ENCODE measurements around the gene PNPLA8. TPM values are rescaled to one million over a fixed set of nuclear protein-coding genes. Genes with fewer than 3 reads are reported as not detected.

The PNPLA8 gene
- total and polyA plus RNA-seq, 2 of the 4 experiments (the other 2 are of a cell fraction), result 7.0 to 14.5 TPM

GRCh38 chr7:108479118-108479517 is 46.8 kb downstream of the PNPLA8 start:
- H3K27me3 ChIP-seq (ENCODE audit: control insufficient read depth, insufficient read depth, low read length), result no peaks in the 10 kb centered on the region
- H2BK20ac ChIP-seq (ENCODE audit: low read depth, low read length), result no peak overlapping the region
- H2BK15ac ChIP-seq (ENCODE audit: low read depth, low read length), result no peak overlapping the region
- ATAC-seq (ENCODE audit: low read depth), result no peak
- H3K36me3 ChIP-seq (ENCODE audit: control insufficient read depth, insufficient read depth, low read length), result peaks cover 8% of the 10 kb centered on the region
- H3K14ac ChIP-seq (replicated peaks; ENCODE audit: low read depth, low read length), result no peak overlapping the region
- H3K9ac ChIP-seq (ENCODE audit: low read depth, low read length), result no peak overlapping the region
- no peaks in the 10 kb centered on the region for H3K9me3 ChIP-seq (ENCODE audit: control insufficient read depth, insufficient read depth, low read length)
- no peak overlapping the region for H3K4ac ChIP-seq (ENCODE audit: low read depth, low read length)
- H3K79me1 ChIP-seq (ENCODE audit: low read depth in 1 of 2, low read length in 2 of 2), result no peaks in the 10 kb centered on the region; a peak in 1 of 4 replicates
- H3K23ac ChIP-seq (ENCODE audit: low read depth, low read length), result no peak overlapping the region
- H3K9me1 ChIP-seq (ENCODE audit: insufficient read depth, low read length), result 0 out of 2 replicates have a peak, but pooled peaks cover 7% of the 10 kb centered on the region
- no peak overlapping the region for H3K27ac ChIP-seq (ENCODE audit: insufficient read depth, low read length)
- no peak overlapping the region for H3K4me3 ChIP-seq (ENCODE audit: insufficient read depth, low read depth, low read length)
- H4K8ac ChIP-seq (ENCODE audit: low read depth in 2 of 2, low read length in 2 of 2), result no peak overlapping the region
- in situ Hi-C loops (cut with MboI; ENCODE audit: low sequenced_read_pairs) (no loop called here), dilution Hi-C loops (cut with HindIII; ENCODE audit: low sequenced_read_pairs, unreplicated experiment) (loop anchor here (25.0 kb wide), 1 partner anchor 292 kb away; no protein-coding TSS in a partner anchor), intact Hi-C loops (cut with micrococcal nuclease) (no loop called here)
- H3K56ac ChIP-seq (ENCODE audit: extremely low read depth, insufficient read depth, low read length), result no peak overlapping the region
- H2AK5ac ChIP-seq (ENCODE audit: low read depth, low read length), result no peak overlapping the region
- H3K4me1 ChIP-seq (ENCODE audit: control insufficient read depth, insufficient read depth, low read length), result no peaks in the 10 kb centered on the region
- H4K20me1 ChIP-seq (ENCODE audit: insufficient read depth, low read length), result no peaks in the 10 kb centered on the region
- ChIA-PET CTCF (no interaction called here), POLR2A (ENCODE audit: unreplicated experiment) (no interaction called here)
- no peak overlapping the region for H3K18ac ChIP-seq (ENCODE audit: low read depth, low read length)
- BruUV-seq (replicated peaks), result no TSS peak
- TF ChIP-seq MAZ (IDR thresholded peaks at IDR 0.05; ENCODE audit: borderline replicate concordance, low read depth, low read length), result no peak
- TF ChIP-seq CTCF (conservative IDR thresholded peaks at IDR 0.05; ENCODE audit: low read depth, low read length), result no peak
- TF ChIP-seq RCOR1 (IDR thresholded peaks at IDR 0.05; ENCODE audit: insufficient replicate concordance, low read length), result no peak
- no peak for TF ChIP-seq BHLHE40 (IDR thresholded peaks at IDR 0.05; ENCODE audit: low read depth, low read length)
- TF ChIP-seq FOS (IDR thresholded peaks at IDR 0.05; ENCODE audit: low read depth, low read length), result no peak
- TF ChIP-seq SMC3 (IDR thresholded peaks at IDR 0.05; ENCODE audit: low read depth, low read length), result no peak
- no peak for TF ChIP-seq RFX5 (IDR thresholded peaks at IDR 0.05; ENCODE audit: low read depth, low read length)
- H4K5ac ChIP-seq (ENCODE audit: low read depth, low read length), result no peak overlapping the region
- no peak overlapping the region for H2BK5ac ChIP-seq (ENCODE audit: low read depth, low read length, poor library complexity, severe bottlenecking)
- H3K4me2 ChIP-seq (ENCODE audit: low read depth, low read length), result no peak overlapping the region
- no peak overlapping the region for H2AK9ac ChIP-seq (replicated peaks; ENCODE audit: low read depth, low read length, poor library complexity)
- H2BK120ac ChIP-seq (ENCODE audit: low read depth, low read length), result no peak overlapping the region
- no peak overlapping the region for H2AFZ ChIP-seq (replicated peaks; ENCODE audit: low read length, poor library complexity)
- no CpG with 5 or more reads among the region's 5 CpGs for WGBS, 2 experiments (ENCODE audit: extremely low coverage in 2 of 2, insufficient read length in 1 of 2)
- no peak overlapping the region for H4K91ac ChIP-seq (ENCODE audit: insufficient read depth, low read depth, low read length)
- no peak for DNase-seq

Data from IMR-90 (cell line).